Tibial artery (tissue), 4 donors: ENCODE results near the gene CD200.

Source experiments
- DNase-seq, 2 donors: peaks; one replicate each; pipeline ENCODE4 v3.0.0-alpha.2; 2019
- H3K27ac ChIP-seq, 2 donors: fragments of 200-600 bp; sonication (generic) in 1 of 2; 1 replicate in 1 of 2; 2 replicates in 1 of 2; pipeline ENCODE4 v1.5.1; 2018 to 2019; ENCODE audit warnings: mild to moderate bottlenecking in 1 of 2
- H3K27me3 ChIP-seq, 2 donors: fragments of 200-600 bp; sonication (generic) in 1 of 2; one replicate each; pipeline versions ENCODE4 v1.5.1 to v1.6.0; 2016 to 2019
- H3K36me3 ChIP-seq, 3 donors: fragments of 200-600 bp; sonication (generic) in 2 of 3; one replicate each; pipeline ENCODE4 v1.5.1; 2016 to 2019; ENCODE audit warnings: mild to moderate bottlenecking in 2 of 3
- H3K4me1 ChIP-seq, 4 donors: fragments of 200-600 bp; sonication (generic) in 2 of 4; 1 replicate in 3 of 4; 2 replicates in 1 of 4; pipeline ENCODE4 v1.5.1; 2016 to 2019
- H3K4me3 ChIP-seq, 2 donors: fragments of 200-600 bp; sonication (generic) in 1 of 2; 1 replicate in 1 of 2; 2 replicates in 1 of 2; pipeline ENCODE4 v1.5.1; 2018 to 2019; ENCODE audit warnings: mild to moderate bottlenecking in 2 of 2
- H3K9me3 ChIP-seq, 3 donors: fragments of 200-600 bp; sonication (generic) in 1 of 3; one replicate each; pipeline ENCODE4 v1.5.1; 2016 to 2019
- CTCF ChIP-seq, 2 experiments: fragments of 200-600 bp in 1 of 2; fragments of 450-650 bp in 1 of 2; IDR thresholded peaks; one replicate each; pipeline ENCODE4 v1.5.1; 2017 to 2019; ENCODE audit warnings: antibody characterized with exemption in 2 of 2, mild to moderate bottlenecking in 1 of 2, moderate library complexity in 1 of 2
- intact Hi-C: fragments of 100-400 bp; cut with DNase I; formaldehyde crosslinking; loops from one replicate; pipeline ENCODE4 v1.15.0; 2023; ENCODE audit warnings: low total_unique reads

CD200 gene

GRCh38 chr3:112352720-112353119 lies 19.8 kb downstream of the CD200 start:
- Histone ChIP-seq H3K27me3 (no peaks in the 10 kb centered on the region), H3K27ac (no peak overlapping the region), H3K9me3 (no peaks in the 10 kb centered on the region), H3K4me3 (no peak overlapping the region), H3K36me3 (peaks cover 0 to 4% (median under 1%) of the 10 kb centered on the region in 3 donors), H3K4me1 (peaks cover 0 to 7% (median 0%) of the 10 kb centered on the region in 4 donors)
- intact Hi-C loops, result no loop called here
- DNase-seq, result no peak
- TF ChIP-seq CTCF (IDR thresholded peaks at IDR 0.05), result no peak

- TF ChIP-seq CTCF (IDR thresholded peaks at IDR 0.05), result no peak
These were observed 20.4 kb downstream of the CD200 start for GRCh38 chr3:112353365-112353764.

GRCh38 chr3:112354642-112355306 lies 21.8 kb downstream of the CD200 start:
- Histone ChIP-seq H3K4me1 (peaks cover 0 to 16% (median 0%) of the 10 kb centered on the region in 4 donors), H3K36me3 (no peaks in the 10 kb centered on the region), H3K9me3 (no peaks in the 10 kb centered on the region), H3K27ac (no peak overlapping the region), H3K27me3 (no peaks in the 10 kb centered on the region), H3K4me3 (no peak overlapping the region)
- DNase-seq, result no peak
- no peak for TF ChIP-seq CTCF (IDR thresholded peaks at IDR 0.05)
- intact Hi-C loops, result no loop called here

More at GRCh38 chr3:112353365-112353764, 20.4 kb downstream of the CD200 start:
- DNase-seq, result no peak
- Histone ChIP-seq H3K27ac (no peak overlapping the region), H3K4me1 (peaks cover 0 to 7% (median 0%) of the 10 kb centered on the region in 4 donors), H3K4me3 (no peak overlapping the region), H3K9me3 (no peaks in the 10 kb centered on the region), H3K27me3 (no peaks in the 10 kb centered on the region), H3K36me3 (no peaks in the 10 kb centered on the region)
- intact Hi-C loops, result no loop called here

- Histone ChIP-seq H3K36me3 (no peaks in the 10 kb centered on the region), H3K4me3 (no peak overlapping the region), H3K27ac (no peak overlapping the region), H3K9me3 (no peaks in the 10 kb centered on the region), H3K4me1 (peaks cover 0 to 17% (median 2%) of the 10 kb centered on the region in 4 donors), H3K27me3 (no peaks in the 10 kb centered on the region)
- no peak for DNase-seq
- intact Hi-C loops, result no loop called here
- TF ChIP-seq CTCF (IDR thresholded peaks at IDR 0.05), result no peak
These were observed 22.3 kb downstream of the CD200 start for GRCh38 chr3:112355307-112355687.

- DNase-seq, result no peak
- Histone ChIP-seq H3K27ac (peak overlapping the region; percentile 64 to 71), H3K27me3 (no peaks in the 10 kb centered on the region), H3K36me3 (no peaks in the 10 kb centered on the region), H3K4me3 (peak overlapping the region; percentile 29 to 37), H3K4me1 (peaks cover 0 to 36% (median 6%) of the 10 kb centered on the region in 4 donors), H3K9me3 (no peaks in the 10 kb centered on the region)
- intact Hi-C loops, result no loop called here
- no peak for TF ChIP-seq CTCF (IDR thresholded peaks at IDR 0.05)
These were observed 25.2 kb downstream of the CD200 start for GRCh38 chr3:112357930-112358780.
